Measurements from ENCODE around the gene GMFB. TPM values are rescaled to one million over a fixed set of nuclear protein-coding genes. Genes with fewer than 3 reads are reported as not detected.
A peak's percentile ranks its signal among the peaks of the same experiment; 100 is the strongest.

The GMFB gene
- total RNA-seq, 1 donor from 2014 or later: 24.9 TPM

- ATAC-seq: peak; percentile 41
- no peak for DNase-seq (ENCODE audit: missing footprints)
- intact Hi-C loops (cut with DNase I): no loop called here
Measured at GRCh38 chr14:54498095-54498531, 9.3 kb upstream of the GMFB start.

GRCh38 chr14:54497224-54497623 is 8.4 kb upstream of the GMFB start:
- intact Hi-C loops (cut with DNase I): no loop called here
- DNase-seq (ENCODE audit: missing footprints) (no peak), ATAC-seq (no peak)

- DNase-seq (ENCODE audit: missing footprints): no peak
- intact Hi-C loops (cut with DNase I): no loop called here
- no peak for ATAC-seq
Measured at GRCh38 chr14:54493293-54493692, 4.5 kb upstream of the GMFB start.

- no peak for DNase-seq (ENCODE audit: missing footprints)
- intact Hi-C loops (cut with DNase I): no loop called here
- ATAC-seq: no peak
Measured at GRCh38 chr14:54490445-54491175, 1.8 kb upstream of the GMFB start.

- DNase-seq (ENCODE audit: missing footprints) (no peak), ATAC-seq (no peak)
- intact Hi-C loops (cut with DNase I): loop anchor here (2.0 kb wide), 1 partner anchor 49 kb away; the partner anchor contains the start of gene CNIH1
Measured at GRCh38 chr14:54489731-54490444, 1.1 kb upstream of the GMFB start.

- ATAC-seq (peak; percentile 18), DNase-seq (ENCODE audit: missing footprints) (no peak)
- intact Hi-C loops (cut with DNase I): loop anchor here (2.0 kb wide), 1 partner anchor 48 kb away; the partner anchor contains the start of gene CNIH1
Measured at GRCh38 chr14:54489318-54489683, 521 bp upstream of the GMFB start.

GRCh38 chr14:54488318-54488645 is 498 bp downstream of the GMFB start:
- intact Hi-C loops (cut with DNase I): loop anchor here (2.0 kb wide), 1 partner anchor 47 kb away; the partner anchor contains the start of gene CNIH1
- ATAC-seq (no peak), DNase-seq (ENCODE audit: missing footprints) (no peak)

- DNase-seq (ENCODE audit: missing footprints) (no peak), ATAC-seq (no peak)
- intact Hi-C loops (cut with DNase I): loop anchor here (2.0 kb wide), 1 partner anchor 47 kb away; the partner anchor contains the start of gene CNIH1
Measured at GRCh38 chr14:54487771-54488170, 1.0 kb downstream of the GMFB start.

GRCh38 chr14:54486685-54487084 is 2.1 kb downstream of the GMFB start:
- intact Hi-C loops (cut with DNase I): no loop called here
- DNase-seq (ENCODE audit: missing footprints) (no peak), ATAC-seq (no peak)

- intact Hi-C loops (cut with DNase I): no loop called here
- ATAC-seq (no peak), DNase-seq (ENCODE audit: missing footprints) (no peak)
Measured at GRCh38 chr14:54483846-54484245, 4.9 kb downstream of the GMFB start.

GRCh38 chr14:54483073-54483745 is 5.6 kb downstream of the GMFB start:
- ATAC-seq (peak; percentile 7), DNase-seq (ENCODE audit: missing footprints) (no peak)
- intact Hi-C loops (cut with DNase I): no loop called here

- DNase-seq (ENCODE audit: missing footprints) (no peak), ATAC-seq (no peak)
- intact Hi-C loops (cut with DNase I): no loop called here
Measured at GRCh38 chr14:54481695-54482094, 7.1 kb downstream of the GMFB start.

GRCh38 chr14:54480830-54481562 is 7.8 kb downstream of the GMFB start:
- ATAC-seq (no peak), DNase-seq (ENCODE audit: missing footprints) (no peak)
- intact Hi-C loops (cut with DNase I): no loop called here

GRCh38 chr14:54478636-54479215 is 10.1 kb downstream of the GMFB start:
- intact Hi-C loops (cut with DNase I): no loop called here
- ATAC-seq (no peak), DNase-seq (ENCODE audit: missing footprints) (no peak)

- intact Hi-C loops (cut with DNase I): no loop called here
- DNase-seq (ENCODE audit: missing footprints) (no peak), ATAC-seq (no peak)
Measured at GRCh38 chr14:54475911-54476310, 12.9 kb downstream of the GMFB start.

- DNase-seq (ENCODE audit: missing footprints) (no peak), ATAC-seq (no peak)
- intact Hi-C loops (cut with DNase I): no loop called here
Measured at GRCh38 chr14:54475187-54475899, 13.4 kb downstream of the GMFB start.

- intact Hi-C loops (cut with DNase I): no loop called here
- DNase-seq (ENCODE audit: missing footprints) (no peak), ATAC-seq (no peak)
Measured at GRCh38 chr14:54474232-54474793, 14.5 kb downstream of the GMFB start.

- intact Hi-C loops (cut with DNase I): no loop called here
- DNase-seq (ENCODE audit: missing footprints): no peak
- peak; percentile 59 for ATAC-seq
Measured at GRCh38 chr14:54472315-54472714, 16.5 kb downstream of the GMFB start.
